HG03175 (cell line): ENCODE data around the gene FBXO2.

Experiments used
- ATAC-seq: cut with Tn5 transposase; IDR thresholded peaks from one replicate; pipeline ENCODE4 v1.9.1; 2021; ENCODE audit warnings: mild to moderate bottlenecking, moderate library complexity; ENCODE audit not compliant: unreplicated experiment

The FBXO2 gene

GRCh38 chr1:11599891-11600576 is 54.2 kb downstream of the FBXO2 start:
- no peak for ATAC-seq

GRCh38 chr1:11598461-11598860 is 55.8 kb downstream of the FBXO2 start:
- no peak for ATAC-seq
